ENCODE measurements around the gene CLHC1. TPM values are rescaled to one million over a fixed set of nuclear protein-coding genes. Genes with fewer than 3 reads are reported as not detected.
"Not testable (repeated sequence)": the region's sequence is repeated elsewhere in the genome, so short reads cannot be mapped to it uniquely, and the experiment has no call there.

CLHC1 gene
- total RNA-seq, 1 donor from 2014 or later: 24.6 TPM

DNA sequence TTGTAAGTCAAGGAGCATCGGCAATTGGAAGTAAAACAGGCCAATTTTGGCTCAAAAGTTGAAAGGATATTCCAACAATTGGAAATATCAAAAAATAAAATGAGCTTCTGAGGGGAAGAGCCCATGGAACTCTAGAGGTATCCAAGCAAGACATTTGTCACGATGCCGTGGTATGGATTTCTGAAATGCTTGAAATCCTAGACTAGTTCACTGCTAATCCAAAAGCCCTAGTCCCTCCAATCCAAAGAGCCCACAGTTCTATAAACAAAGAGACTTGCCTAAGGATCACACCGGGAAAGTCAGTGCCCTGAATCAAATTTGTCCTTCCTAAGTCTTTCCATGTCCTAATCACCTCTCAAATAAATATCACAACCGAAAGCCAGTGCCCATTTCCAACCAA, 85.1 kb downstream of the CLHC1 start:
- no peak overlapping the region for H3K27ac Mint-ChIP-seq
- H3K79me2 ChIP-seq (ENCODE audit: low read depth): no peaks in the 10 kb centered on the region
- no peak for DNase-seq (ENCODE audit: low spot score)
- TF ChIP-seq CTCF (IDR thresholded peaks at IDR 0.05) (no peak), EZH2phosphoT487 (IDR thresholded peaks at IDR 0.05) (no peak), EZH2 (IDR thresholded peaks at IDR 0.05) (no peak)
- no peak overlapping the region for H2AFZ ChIP-seq (replicated peaks)
- H3K36me3 Mint-ChIP-seq: no peaks in the 10 kb centered on the region
- H3K9ac ChIP-seq: no peak overlapping the region
- no peaks in the 10 kb centered on the region for H3K36me3 ChIP-seq
- no peaks in the 10 kb centered on the region for H3K9me3 ChIP-seq (ENCODE audit: low read depth)
- no peak overlapping the region for H3K4me3 ChIP-seq
- H3K27me3 Mint-ChIP-seq (ENCODE audit: insufficient read depth, low read depth): peaks cover 3% of the 10 kb centered on the region
- no peaks in the 10 kb centered on the region for H4K20me1 ChIP-seq (ENCODE audit: low read depth)
- no peaks in the 10 kb centered on the region for H3K4me1 ChIP-seq
- H3K9me3 Mint-ChIP-seq: no peaks in the 10 kb centered on the region
- H3K27me3 ChIP-seq: no peaks in the 10 kb centered on the region
- H3K4me3 Mint-ChIP-seq: no peak overlapping the region
- H3F3A ChIP-seq (ENCODE audit: low read depth): no peaks in the 10 kb centered on the region
- H3K27ac ChIP-seq: no peak overlapping the region
- peaks cover 3% of the 10 kb centered on the region for H3K4me1 Mint-ChIP-seq
- no peak overlapping the region for H3K4me2 ChIP-seq

DNA sequence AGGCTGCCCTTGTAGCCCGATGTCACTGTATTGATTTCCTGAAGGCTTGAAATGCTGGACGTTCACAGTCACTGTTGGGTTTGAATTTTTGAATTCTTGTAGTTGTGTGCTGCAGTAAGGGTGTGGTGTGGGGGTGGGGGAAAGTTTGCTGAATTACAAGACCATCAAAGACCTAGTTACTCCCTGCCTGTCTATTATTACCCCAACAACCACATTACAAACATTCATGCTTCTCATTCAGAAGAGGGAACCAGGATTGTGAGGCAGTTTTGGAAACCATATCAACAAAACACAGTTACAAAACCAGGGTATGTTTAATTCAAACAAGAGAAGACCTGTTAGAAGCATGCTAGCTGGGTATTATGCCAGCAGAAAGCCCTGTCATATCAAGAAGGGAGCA, 85.8 kb downstream of the CLHC1 start:
- Histone ChIP-seq H3K27me3 (no peaks in the 10 kb centered on the region), H3K27ac (no peak overlapping the region), H3K9me3 (ENCODE audit: low read depth) (no peaks in the 10 kb centered on the region), H3K4me2 (no peak overlapping the region), H3K9ac (no peak overlapping the region), H3K4me1 (no peaks in the 10 kb centered on the region), H3K79me2 (ENCODE audit: low read depth) (no peaks in the 10 kb centered on the region), H3K4me3 (no peak overlapping the region), H3F3A (ENCODE audit: low read depth) (no peaks in the 10 kb centered on the region), H2AFZ (replicated peaks) (no peak overlapping the region), H4K20me1 (ENCODE audit: low read depth) (no peaks in the 10 kb centered on the region), H3K36me3 (no peaks in the 10 kb centered on the region)
- no peaks in the 10 kb centered on the region for H3K36me3 Mint-ChIP-seq
- no peaks in the 10 kb centered on the region for H3K4me1 Mint-ChIP-seq
- no peak for TF ChIP-seq EZH2 (IDR thresholded peaks at IDR 0.05)
- TF ChIP-seq EZH2phosphoT487 (IDR thresholded peaks at IDR 0.05): no peak
- TF ChIP-seq CTCF (IDR thresholded peaks at IDR 0.05): no peak
- no peak for DNase-seq (ENCODE audit: low spot score)
- H3K27me3 Mint-ChIP-seq (ENCODE audit: insufficient read depth, low read depth): peaks cover 4% of the 10 kb centered on the region
- H3K4me3 Mint-ChIP-seq: no peak overlapping the region
- no peak overlapping the region for H3K27ac Mint-ChIP-seq
- no peaks in the 10 kb centered on the region for H3K9me3 Mint-ChIP-seq

DNA sequence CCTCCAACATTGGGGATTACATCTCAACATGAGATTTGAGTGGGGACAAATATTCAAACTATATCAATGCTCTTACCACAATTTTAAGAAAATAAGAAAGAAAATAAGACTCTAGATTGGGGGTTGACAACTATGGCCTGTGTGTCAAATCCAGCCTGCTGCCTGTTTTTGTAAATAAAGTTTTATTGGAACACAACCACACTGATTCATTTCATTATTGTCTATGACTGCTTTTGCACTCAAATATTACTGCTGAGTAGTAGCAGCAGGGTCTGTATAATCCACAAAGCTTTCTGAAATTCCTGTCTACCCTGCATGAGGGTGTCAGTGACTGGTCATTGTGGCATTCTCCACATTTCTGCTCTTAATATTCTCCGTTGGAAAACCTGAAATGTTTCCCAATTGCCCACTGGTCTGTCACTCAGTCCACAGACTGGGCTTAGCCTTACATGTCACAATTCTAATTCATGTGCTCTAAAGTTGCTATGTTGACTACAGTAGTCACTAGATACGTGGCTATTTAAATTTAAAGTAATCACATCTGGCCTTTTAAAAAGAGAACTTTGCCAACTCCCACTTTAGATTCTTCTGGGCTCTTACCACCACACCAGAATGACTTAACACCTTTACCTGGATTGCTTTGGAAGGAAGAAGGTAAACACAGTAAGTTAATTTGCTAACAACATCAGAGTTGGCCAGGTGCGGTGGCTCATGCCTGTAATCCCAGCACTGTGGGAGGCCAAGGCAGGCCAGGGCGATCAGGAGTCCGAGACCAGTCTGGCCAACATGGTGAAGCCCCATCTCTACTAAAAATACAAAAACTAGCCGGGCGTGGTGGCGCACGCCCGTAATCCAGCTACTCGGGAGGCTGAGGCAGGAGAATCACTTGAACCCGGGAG, 86.9 kb downstream of the CLHC1 start:
- H4K20me1 ChIP-seq (ENCODE audit: low read depth): no peaks in the 10 kb centered on the region
- TF ChIP-seq EZH2 (IDR thresholded peaks at IDR 0.05): no peak
- TF ChIP-seq CTCF (IDR thresholded peaks at IDR 0.05): no peak
- no peak for TF ChIP-seq EZH2phosphoT487 (IDR thresholded peaks at IDR 0.05)
- peaks cover 4% of the 10 kb centered on the region for H3K27me3 Mint-ChIP-seq (ENCODE audit: insufficient read depth, low read depth)
- H3K4me3 ChIP-seq: no peak overlapping the region
- H3K4me2 ChIP-seq: no peak overlapping the region
- no peaks in the 10 kb centered on the region for H3K9me3 ChIP-seq (ENCODE audit: low read depth)
- no peaks in the 10 kb centered on the region for H3K36me3 ChIP-seq
- no peak overlapping the region for H3K9ac ChIP-seq
- no peaks in the 10 kb centered on the region for H3F3A ChIP-seq (ENCODE audit: low read depth)
- no peaks in the 10 kb centered on the region for H3K4me1 ChIP-seq
- no peaks in the 10 kb centered on the region for H3K9me3 Mint-ChIP-seq
- H3K27me3 ChIP-seq: no peaks in the 10 kb centered on the region
- H3K36me3 Mint-ChIP-seq: no peaks in the 10 kb centered on the region
- DNase-seq (ENCODE audit: low spot score): no peak
- no peak overlapping the region for H3K27ac Mint-ChIP-seq
- no peaks in the 10 kb centered on the region for H3K4me1 Mint-ChIP-seq
- no peaks in the 10 kb centered on the region for H3K79me2 ChIP-seq (ENCODE audit: low read depth)
- H3K4me3 Mint-ChIP-seq: no peak overlapping the region
- H2AFZ ChIP-seq (replicated peaks): no peak overlapping the region
- H3K27ac ChIP-seq: no peak overlapping the region

GRCh38 chr2:55143706-55144105, 88.4 kb downstream of the CLHC1 start:
- H3K4me1 ChIP-seq; H3K4me1 Mint-ChIP-seq; DNase-seq (ENCODE audit: low spot score): not testable (repeated sequence)

More at GRCh38 chr2:55143706-55144105, 88.4 kb downstream of the CLHC1 start:
- H2AFZ ChIP-seq (replicated peaks); H3K79me2 ChIP-seq (ENCODE audit: low read depth); H3K36me3 Mint-ChIP-seq; H3K27me3 ChIP-seq; H3K36me3 ChIP-seq; H3K4me2 ChIP-seq; H3K27ac Mint-ChIP-seq; H3K9me3 Mint-ChIP-seq; H3K27ac ChIP-seq; H4K20me1 ChIP-seq (ENCODE audit: low read depth); H3F3A ChIP-seq (ENCODE audit: low read depth); H3K9ac ChIP-seq; H3K9me3 ChIP-seq (ENCODE audit: low read depth); H3K4me3 ChIP-seq; H3K4me3 Mint-ChIP-seq; H3K27me3 Mint-ChIP-seq (ENCODE audit: insufficient read depth, low read depth): not testable (repeated sequence)
